ENCODE results near the gene KRTAP10-3. TPM values are rescaled to one million over a fixed set of nuclear protein-coding genes. Genes with fewer than 3 reads are reported as not detected.

Gene KRTAP10-3
- total RNA-seq, 3 donors from 2014 or later (not counting 1 experiment from before 2014, with no cell fraction given) = not detected

DNA sequence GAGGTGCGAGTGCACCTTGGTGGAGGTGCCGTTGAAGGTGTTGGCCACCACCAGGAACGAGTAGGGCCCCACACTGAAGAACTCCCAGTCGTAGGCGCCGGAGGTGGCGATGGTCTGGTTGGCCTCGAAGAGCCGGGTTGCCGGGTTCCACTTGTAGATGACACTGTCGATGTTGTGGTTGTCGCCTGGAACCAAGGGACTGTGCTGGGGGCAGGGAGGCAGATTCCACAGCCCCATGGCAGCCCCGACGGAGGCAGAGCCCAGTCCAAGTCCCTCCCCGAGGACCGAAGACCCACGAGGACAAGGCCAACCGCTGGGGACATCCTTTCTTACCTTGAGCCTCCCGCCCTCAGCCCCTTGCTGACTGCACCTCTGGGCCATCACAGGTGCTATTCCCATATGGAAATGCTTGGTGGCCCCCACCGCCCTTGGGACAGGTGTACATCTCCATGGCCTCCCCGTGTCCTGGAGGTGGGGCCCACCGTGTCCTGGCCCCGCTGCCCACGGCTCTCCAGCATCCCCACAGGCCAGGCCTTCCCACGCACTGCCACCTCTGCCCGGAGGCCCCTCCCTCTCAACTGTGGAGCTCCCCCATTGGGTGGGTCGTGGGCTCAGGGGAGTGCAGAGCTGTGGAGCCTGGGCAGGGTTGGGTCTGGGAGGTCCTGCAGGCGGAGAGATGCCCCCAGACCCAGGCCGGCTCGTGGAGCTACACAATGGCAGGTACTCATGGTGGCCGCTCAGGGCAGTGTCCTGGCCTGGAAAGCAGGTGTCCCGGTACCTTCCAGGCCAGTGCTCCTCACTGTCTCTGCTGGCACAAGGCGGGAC lies 36.5 kb downstream of the KRTAP10-3 start:
- intact Hi-C loops (cut with micrococcal nuclease) = no loop called here
- no peaks in the 10 kb centered on the region for H3K9me3 Mint-ChIP-seq
- peaks cover under 1 to 5% of the 10 kb centered on the region in 2 donors for H3K4me1 Mint-ChIP-seq
- H3K36me3 Mint-ChIP-seq = no peaks in the 10 kb centered on the region
- H3K4me3 Mint-ChIP-seq = no peak overlapping the region
- H3K9me3 ChIP-seq (ENCODE audit: control insufficient read depth, insufficient read depth, low read length) = no peaks in the 10 kb centered on the region
- H3K4me1 ChIP-seq (ENCODE audit: control insufficient read depth, insufficient read depth, low read length) = no peaks in the 10 kb centered on the region
- no peaks in the 10 kb centered on the region for H3K36me3 ChIP-seq (ENCODE audit: control insufficient read depth, insufficient read depth, low read length)
- ATAC-seq = no peak
- TF ChIP-seq, protein P1, sequence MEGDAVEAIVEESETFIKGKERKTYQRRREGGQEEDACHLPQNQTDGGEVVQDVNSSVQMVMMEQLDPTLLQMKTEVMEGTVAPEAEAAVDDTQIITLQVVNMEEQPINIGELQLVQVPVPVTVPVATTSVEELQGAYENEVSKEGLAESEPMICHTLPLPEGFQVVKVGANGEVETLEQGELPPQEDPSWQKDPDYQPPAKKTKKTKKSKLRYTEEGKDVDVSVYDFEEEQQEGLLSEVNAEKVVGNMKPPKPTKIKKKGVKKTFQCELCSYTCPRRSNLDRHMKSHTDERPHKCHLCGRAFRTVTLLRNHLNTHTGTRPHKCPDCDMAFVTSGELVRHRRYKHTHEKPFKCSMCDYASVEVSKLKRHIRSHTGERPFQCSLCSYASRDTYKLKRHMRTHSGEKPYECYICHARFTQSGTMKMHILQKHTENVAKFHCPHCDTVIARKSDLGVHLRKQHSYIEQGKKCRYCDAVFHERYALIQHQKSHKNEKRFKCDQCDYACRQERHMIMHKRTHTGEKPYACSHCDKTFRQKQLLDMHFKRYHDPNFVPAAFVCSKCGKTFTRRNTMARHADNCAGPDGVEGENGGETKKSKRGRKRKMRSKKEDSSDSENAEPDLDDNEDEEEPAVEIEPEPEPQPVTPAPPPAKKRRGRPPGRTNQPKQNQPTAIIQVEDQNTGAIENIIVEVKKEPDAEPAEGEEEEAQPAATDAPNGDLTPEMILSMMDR (IDR thresholded peaks at IDR 0.05) = no peak
- no peak overlapping the region for H3K27ac Mint-ChIP-seq
- no peaks in the 10 kb centered on the region for H3K27me3 ChIP-seq (ENCODE audit: control insufficient read depth, insufficient read depth, low read length)
- peaks cover 0 to 6% of the 10 kb centered on the region in 2 donors for H3K27me3 Mint-ChIP-seq (ENCODE audit: low read depth in 2 of 2)
- no peak for DNase-seq
- no peak overlapping the region for H3K27ac ChIP-seq (ENCODE audit: low read length)
- no peak overlapping the region for H3K4me3 ChIP-seq (ENCODE audit: low read length)
- WGBS (ENCODE audit: insufficient coverage) = 90% methylated on average over 33 of the region's 33 CpGs

DNA sequence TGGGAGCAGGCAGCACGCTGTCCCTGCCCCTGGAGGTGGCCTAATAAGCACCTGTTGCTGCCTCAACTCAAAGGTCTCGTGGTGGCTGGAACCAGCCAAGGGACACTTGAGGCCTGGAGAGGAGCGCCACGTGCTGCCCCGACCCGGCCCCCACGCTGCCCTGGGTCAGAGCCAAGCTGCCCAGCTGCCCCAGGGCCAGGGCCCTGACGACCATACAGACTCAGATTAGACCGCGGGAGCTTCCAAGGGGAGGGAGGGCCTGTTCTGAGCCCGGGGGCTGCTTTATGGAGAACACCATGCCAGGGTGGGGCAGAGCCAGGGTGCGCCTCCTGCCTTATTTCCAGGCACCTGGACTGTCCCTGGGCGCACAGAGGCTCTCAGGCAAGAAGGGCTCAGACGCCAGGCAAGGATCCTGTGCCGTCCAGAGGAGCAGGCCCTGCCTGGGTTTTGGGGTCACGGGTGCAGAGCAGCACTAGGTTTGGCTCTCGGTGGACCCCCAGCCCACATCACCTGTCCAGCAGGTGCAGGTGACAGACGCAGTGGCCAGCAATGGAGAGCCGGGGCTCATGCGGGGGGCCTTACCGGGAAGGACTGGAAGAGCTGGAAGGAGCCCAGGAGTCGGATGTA lies 37.2 kb downstream of the KRTAP10-3 start:
- Histone ChIP-seq H3K27ac (ENCODE audit: low read length) (no peak overlapping the region), H3K27me3 (ENCODE audit: control insufficient read depth, insufficient read depth, low read length) (no peaks in the 10 kb centered on the region), H3K9me3 (ENCODE audit: control insufficient read depth, insufficient read depth, low read length) (no peaks in the 10 kb centered on the region), H3K36me3 (ENCODE audit: control insufficient read depth, insufficient read depth, low read length) (no peaks in the 10 kb centered on the region), H3K4me3 (ENCODE audit: low read length) (no peak overlapping the region), H3K4me1 (ENCODE audit: control insufficient read depth, insufficient read depth, low read length) (no peaks in the 10 kb centered on the region)
- Mint-ChIP-seq H3K4me1 (peaks cover 5 to 6% of the 10 kb centered on the region in 2 donors), H3K4me3 (no peak overlapping the region), H3K27me3 (ENCODE audit: low read depth in 2 of 2) (peaks cover 3 to 6% of the 10 kb centered on the region in 2 donors), H3K36me3 (no peaks in the 10 kb centered on the region), H3K27ac (no peak overlapping the region), H3K9me3 (no peaks in the 10 kb centered on the region)
- ATAC-seq = no peak
- intact Hi-C loops (cut with micrococcal nuclease) = no loop called here
- 90% methylated on average over 22 of the region's 22 CpGs for WGBS (ENCODE audit: insufficient coverage)
- TF ChIP-seq, protein P1 (IDR thresholded peaks at IDR 0.05) = no peak
- no peak for DNase-seq

DNA sequence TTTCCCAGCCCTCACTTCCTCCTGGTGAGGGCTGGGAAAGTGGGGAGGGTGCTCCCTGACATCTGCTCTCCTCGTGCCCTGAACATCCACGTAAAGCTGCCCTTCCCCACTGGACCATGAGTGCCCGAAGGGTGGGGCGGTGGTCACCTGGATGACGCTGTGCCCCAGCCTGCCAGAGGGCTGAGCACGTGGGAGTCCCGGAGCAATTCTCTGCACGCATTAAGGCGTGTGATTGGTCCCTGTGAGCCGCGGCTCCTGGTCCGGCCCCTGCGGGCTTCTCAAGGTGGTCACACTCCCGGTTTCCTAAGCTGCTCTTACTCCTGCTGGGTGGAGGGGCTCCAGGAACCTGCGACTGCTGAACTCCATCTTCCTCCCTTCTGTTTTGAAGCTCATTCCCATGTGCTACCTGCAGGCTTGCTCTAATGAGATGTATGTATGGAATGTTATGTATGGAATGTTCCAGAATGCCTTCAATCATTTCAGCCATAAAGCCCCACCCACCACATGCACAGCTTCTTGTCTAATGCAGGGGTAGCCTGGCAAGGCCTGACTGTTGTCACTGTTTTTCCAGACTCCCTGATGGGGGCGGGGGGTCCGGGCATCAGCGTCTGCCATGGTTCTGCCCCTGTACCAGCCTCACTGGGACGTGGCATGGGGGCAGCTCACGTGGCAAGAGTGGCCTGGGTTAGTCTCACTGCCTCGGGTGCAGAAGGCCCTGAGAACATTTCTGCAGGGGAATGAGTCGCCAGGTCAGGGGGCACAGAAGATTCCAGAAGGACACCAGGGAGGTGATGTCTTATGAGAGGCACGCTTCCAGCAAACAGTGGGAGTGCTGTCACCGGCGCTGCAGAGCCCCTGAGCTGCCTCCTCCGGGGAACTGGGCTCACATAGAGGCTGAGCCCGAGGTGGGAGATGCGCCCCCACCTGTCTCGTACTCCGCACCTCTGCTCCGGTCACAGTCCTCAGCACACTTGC lies 38.0 kb downstream of the KRTAP10-3 start:
- Histone ChIP-seq H3K27me3 (ENCODE audit: control insufficient read depth, insufficient read depth, low read length) (no peaks in the 10 kb centered on the region), H3K27ac (ENCODE audit: low read length) (no peak overlapping the region), H3K4me1 (ENCODE audit: control insufficient read depth, insufficient read depth, low read length) (no peaks in the 10 kb centered on the region), H3K9me3 (ENCODE audit: control insufficient read depth, insufficient read depth, low read length) (no peaks in the 10 kb centered on the region), H3K4me3 (ENCODE audit: low read length) (no peak overlapping the region), H3K36me3 (ENCODE audit: control insufficient read depth, insufficient read depth, low read length) (no peaks in the 10 kb centered on the region)
- ATAC-seq (no peak), DNase-seq (no peak)
- H3K36me3 Mint-ChIP-seq = no peaks in the 10 kb centered on the region
- no peaks in the 10 kb centered on the region for H3K9me3 Mint-ChIP-seq
- H3K4me3 Mint-ChIP-seq = no peak overlapping the region
- TF ChIP-seq, protein P1 (IDR thresholded peaks at IDR 0.05) = no peak
- peaks cover 3 to 6% of the 10 kb centered on the region in 2 donors for H3K27me3 Mint-ChIP-seq (ENCODE audit: low read depth in 2 of 2)
- no peak overlapping the region for H3K27ac Mint-ChIP-seq
- H3K4me1 Mint-ChIP-seq = peaks cover 5 to 6% of the 10 kb centered on the region in 2 donors
- intact Hi-C loops (cut with micrococcal nuclease) = no loop called here
- WGBS (ENCODE audit: insufficient coverage) = 89% methylated on average over 30 of the region's 31 CpGs

Measured in natural killer cell (primary cell).